HG03571 (cell line): ENCODE measurements around the gene KRTAP2-3.
"Not testable (repeated sequence)": the region's sequence is repeated elsewhere in the genome, so short reads cannot be mapped to it uniquely, and the experiment has no call there.

Source experiments
- ATAC-seq: cut with Tn5 transposase; IDR thresholded peaks from one replicate; pipeline ENCODE4 v1.9.1; 2021; ENCODE audit not compliant: unreplicated experiment

KRTAP2-3 gene

GRCh38 chr17:41060052-41060604 is at the start of gene KRTAP2-3:
KRTAP2-3 (minus strand) TSS chr17:41060114; CDS start chr17:41060050, 64 bp downstream.
- ATAC-seq, result no peak

- not testable (repeated sequence) for ATAC-seq
These were observed 48.9 kb upstream of the KRTAP2-3 start for GRCh38 chr17:41108728-41109386.

- no peak for ATAC-seq
These were observed 48.1 kb upstream of the KRTAP2-3 start for GRCh38 chr17:41107941-41108450.

GRCh38 chr17:41105347-41105746 is 45.4 kb upstream of the KRTAP2-3 start, which contains the start of gene KRTAP4-9:
KRTAP4-9 (plus strand) TSS chr17:41105389; CDS start chr17:41105389, 0 bp downstream.
- not testable (repeated sequence) for ATAC-seq

- ATAC-seq, result not testable (repeated sequence)
These were observed 44.6 kb upstream of the KRTAP2-3 start for GRCh38 chr17:41104386-41105038.

GRCh38 chr17:41103896-41104295 is 44.0 kb upstream of the KRTAP2-3 start:
- no peak for ATAC-seq

- ATAC-seq, result no peak
These were observed 41.8 kb upstream of the KRTAP2-3 start, which contains the start of gene KRTAP4-16 for GRCh38 chr17:41101586-41102259. KRTAP4-16 (minus strand) TSS chr17:41102209; CDS start chr17:41102209, 0 bp downstream.

- ATAC-seq, result not testable (repeated sequence)
These were observed 40.0 kb upstream of the KRTAP2-3 start for GRCh38 chr17:41099682-41100480.

GRCh38 chr17:41098481-41098880 is 38.6 kb upstream of the KRTAP2-3 start:
- ATAC-seq, result no peak

- ATAC-seq, result no peak
These were observed 38.1 kb upstream of the KRTAP2-3 start, which contains the start of gene KRTAP4-8 for GRCh38 chr17:41098042-41098441. KRTAP4-8 (minus strand) TSS chr17:41098142; CDS start chr17:41098084, 58 bp downstream.

GRCh38 chr17:41096055-41096454 is 36.1 kb upstream of the KRTAP2-3 start:
- ATAC-seq, result no peak

GRCh38 chr17:41088760-41089352 is 28.9 kb upstream of the KRTAP2-3 start:
- not testable (repeated sequence) for ATAC-seq

- ATAC-seq, result not testable (repeated sequence)
These were observed 24.4 kb upstream of the KRTAP2-3 start, which contains the start of gene KRTAP4-7 for GRCh38 chr17:41084100-41084856. KRTAP4-7 (plus strand) TSS chr17:41084150; CDS start chr17:41084207, 57 bp downstream.

GRCh38 chr17:41083427-41083826 is 23.5 kb upstream of the KRTAP2-3 start:
- not testable (repeated sequence) for ATAC-seq

GRCh38 chr17:41082626-41083025 is 22.7 kb upstream of the KRTAP2-3 start:
- ATAC-seq, result no peak

GRCh38 chr17:41076788-41077187 is 16.9 kb upstream of the KRTAP2-3 start:
- no peak for ATAC-seq

GRCh38 chr17:41073676-41074075 is 13.8 kb upstream of the KRTAP2-3 start:
- ATAC-seq, result no peak

GRCh38 chr17:41071606-41072360 is 11.9 kb upstream of the KRTAP2-3 start:
- ATAC-seq, result no peak
